GOT3 (cell line): ENCODE results near the gene SLC27A5.

Experiments
- DNase-seq: peaks from one replicate; lab custom pipeline; 2025; ENCODE audit warnings: mixed read lengths; lab: John Stamatoyannopoulos, UW

Gene SLC27A5

DNA sequence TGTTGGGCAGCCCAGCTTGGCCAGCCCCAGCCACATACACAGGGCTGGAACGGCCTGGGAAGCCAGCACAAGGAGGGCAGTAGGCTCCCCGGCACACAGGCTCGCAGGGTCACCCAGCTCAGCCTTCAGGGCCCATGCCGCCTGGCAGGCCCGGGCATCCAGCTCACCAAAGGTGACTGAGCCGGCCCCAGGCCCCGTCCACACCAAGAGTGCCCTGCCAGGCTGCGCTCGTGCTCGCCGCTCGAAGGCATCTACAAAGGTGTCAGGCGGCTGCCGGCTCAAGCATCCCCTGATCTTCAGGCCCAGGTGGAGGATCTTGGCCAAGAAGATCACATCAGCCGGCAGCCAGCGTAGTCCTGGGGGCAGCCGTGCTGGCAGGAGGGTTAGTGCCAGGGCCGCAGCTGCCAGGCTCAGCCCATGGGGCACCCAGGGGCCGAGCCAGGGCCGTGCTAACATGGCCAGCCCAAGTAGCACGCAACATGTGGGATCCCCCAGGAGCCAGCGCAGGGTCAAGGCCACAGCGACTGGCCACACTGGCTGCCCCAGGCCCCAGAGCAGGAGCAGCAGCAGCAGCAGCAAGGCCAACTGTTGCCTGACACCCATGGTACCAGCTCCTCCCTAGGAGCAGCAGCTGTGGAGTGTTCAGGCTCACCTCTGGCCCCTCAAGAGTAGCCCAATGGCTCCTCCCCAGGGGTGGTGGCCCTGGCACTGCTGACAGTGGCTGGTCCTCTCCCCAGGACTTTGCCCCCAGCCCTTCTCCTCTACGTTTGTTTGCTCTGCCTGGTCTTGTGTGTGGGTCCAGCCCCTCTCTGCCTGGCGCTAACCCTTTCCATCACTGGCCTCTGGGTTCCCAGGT lies at the start of gene SLC27A5:
SLC27A5 (minus strand) TSS at position 640 of the 856 bp plus-strand sequence; CDS start at position 603, 37 bp downstream.
- DNase-seq: no peak

DNA sequence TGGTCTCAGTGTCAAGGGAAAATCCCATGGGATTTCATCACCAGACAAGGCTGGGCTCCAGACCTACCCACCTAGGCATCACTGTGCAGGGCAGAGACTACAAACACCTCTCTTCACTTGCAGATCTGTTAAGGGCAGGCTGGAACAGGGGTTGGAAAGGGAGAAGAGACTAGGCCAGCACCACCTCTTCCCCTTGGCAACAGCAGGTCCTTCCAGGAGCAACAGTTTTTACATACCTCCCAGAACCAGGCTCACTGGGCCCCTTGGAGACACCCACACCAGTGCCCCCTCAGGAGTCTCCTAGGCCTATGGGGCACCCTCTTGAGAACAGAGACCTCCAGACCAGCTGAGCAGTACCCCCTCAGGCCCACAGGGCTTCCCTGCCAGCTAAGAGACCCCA lies 49.1 kb upstream of the SLC27A5 start:
- no peak for DNase-seq

- DNase-seq: no peak
Observed at GRCh38 chr19:58560007-58560887, 48.5 kb upstream of the SLC27A5 start.

GRCh38 chr19:58559275-58560006 lies 47.6 kb upstream of the SLC27A5 start:
- no peak for DNase-seq

DNA sequence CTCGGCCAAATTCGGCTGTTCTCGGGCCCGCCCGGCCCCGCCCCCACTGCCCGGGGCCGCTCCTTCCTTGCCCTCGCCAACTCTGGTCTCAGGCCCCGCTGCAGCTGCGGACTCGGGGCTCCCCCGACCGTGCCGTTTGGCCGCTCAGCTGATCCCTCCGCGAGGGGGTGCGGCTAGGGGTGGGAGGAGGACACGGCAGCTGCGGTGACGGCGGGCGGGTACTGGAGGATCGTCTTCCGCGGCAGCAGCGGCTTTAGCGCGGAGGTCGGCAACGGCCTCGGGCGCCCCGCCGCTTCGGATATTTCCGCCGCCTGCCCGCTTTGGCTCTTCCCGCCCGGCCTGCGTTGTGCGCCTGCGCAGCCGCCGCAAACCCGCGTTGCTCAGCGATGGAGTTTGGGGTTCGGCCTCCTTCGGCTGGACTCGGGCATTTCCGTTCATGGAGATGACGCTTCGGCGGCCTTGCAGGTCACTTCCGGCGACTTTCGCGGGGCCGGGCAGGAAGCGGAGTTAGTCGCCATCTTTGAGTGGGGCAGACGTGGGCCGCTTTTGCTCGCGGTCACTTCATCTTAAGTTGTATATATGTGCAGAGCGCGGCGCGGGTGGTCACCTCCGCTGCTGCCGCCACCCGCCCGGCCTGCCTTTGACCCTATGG lies 47.0 kb upstream of the SLC27A5 start:
- no peak for DNase-seq

GRCh38 chr19:58558066-58558622 lies 46.4 kb upstream of the SLC27A5 start, which contains the start of gene UBE2M:
Gene UBE2M (minus strand): TSS chr19:58558611. CDS start chr19:58558381, 230 bp downstream.
- no peak for DNase-seq

DNA sequence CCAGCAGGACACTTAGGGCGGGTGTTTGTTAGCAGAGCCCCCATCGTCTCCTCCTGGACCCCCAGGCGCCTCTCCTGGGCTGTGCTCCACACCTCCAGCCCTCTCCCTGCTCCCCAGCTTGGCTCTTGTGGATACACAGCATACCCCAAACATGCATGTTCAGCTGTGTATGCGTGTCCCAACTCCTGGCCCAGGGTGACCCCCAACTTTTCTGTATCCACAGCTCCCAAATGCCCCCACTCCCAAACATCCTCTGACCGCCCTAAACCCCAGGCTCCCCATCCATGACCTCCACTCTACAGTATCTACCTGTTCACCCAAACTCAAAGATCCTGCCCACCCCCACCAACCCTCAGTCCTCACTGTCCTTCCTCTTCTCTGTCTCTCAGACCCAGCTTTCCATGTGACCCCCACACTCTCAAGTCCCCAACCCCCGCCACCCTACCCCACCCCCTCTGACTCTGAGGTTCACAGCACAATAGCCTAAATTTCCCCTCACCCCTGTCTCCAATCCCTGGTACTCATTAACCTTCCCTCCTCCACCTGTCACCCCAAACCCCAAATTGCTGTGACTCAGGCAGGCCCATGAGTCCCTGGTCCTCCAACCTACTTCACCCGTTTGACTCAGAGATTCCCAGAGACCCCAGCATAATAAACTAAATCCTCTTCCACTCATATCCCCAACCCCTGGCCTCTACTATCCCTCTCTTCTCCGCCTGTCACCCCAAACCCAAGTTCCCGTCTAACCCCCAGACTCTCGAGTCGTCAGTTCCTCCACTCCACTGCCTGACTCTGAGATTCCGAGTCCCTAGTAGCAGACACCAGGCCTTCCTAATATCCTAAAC lies 45.7 kb upstream of the SLC27A5 start:
- no peak for DNase-seq

GRCh38 chr19:58556622-58557220 lies 44.9 kb upstream of the SLC27A5 start:
- DNase-seq: no peak

DNA sequence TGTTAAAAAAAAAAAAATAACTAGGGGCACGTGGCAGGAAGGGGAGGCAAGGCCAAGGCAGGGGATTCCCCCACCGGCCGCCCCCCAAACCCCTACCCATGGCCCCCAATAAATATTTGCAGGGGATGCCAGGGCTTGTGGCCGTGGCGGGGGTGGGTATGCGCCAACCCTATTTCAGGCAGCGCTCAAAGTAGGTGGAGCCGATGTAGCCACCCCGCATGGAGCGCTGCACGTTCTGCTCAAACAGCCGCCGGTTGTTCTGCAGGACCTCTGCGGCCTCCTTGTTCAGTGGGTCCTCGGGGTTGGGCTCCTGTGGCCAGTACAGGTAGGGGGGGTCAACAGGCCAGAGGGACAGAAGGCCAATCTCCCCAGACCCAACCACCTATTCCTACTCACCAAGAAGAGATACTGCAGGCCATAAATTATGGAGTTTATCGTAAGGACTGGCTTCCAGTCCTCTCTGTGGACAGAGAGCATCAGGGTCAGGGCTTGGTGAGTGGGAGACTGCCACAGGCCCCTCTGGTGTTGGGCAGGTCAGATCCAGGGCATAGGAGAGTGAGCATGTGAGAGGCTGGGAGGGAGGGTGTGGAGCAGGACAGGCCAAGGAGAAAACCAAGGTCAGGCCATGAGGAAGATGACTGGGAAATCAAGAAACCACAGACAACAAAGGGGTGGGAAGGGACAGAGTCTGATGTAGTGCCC lies 44.3 kb upstream of the SLC27A5 start:
- no peak for DNase-seq

- no peak for DNase-seq
Observed at GRCh38 chr19:58555369-58555885, 43.6 kb upstream of the SLC27A5 start.

DNA sequence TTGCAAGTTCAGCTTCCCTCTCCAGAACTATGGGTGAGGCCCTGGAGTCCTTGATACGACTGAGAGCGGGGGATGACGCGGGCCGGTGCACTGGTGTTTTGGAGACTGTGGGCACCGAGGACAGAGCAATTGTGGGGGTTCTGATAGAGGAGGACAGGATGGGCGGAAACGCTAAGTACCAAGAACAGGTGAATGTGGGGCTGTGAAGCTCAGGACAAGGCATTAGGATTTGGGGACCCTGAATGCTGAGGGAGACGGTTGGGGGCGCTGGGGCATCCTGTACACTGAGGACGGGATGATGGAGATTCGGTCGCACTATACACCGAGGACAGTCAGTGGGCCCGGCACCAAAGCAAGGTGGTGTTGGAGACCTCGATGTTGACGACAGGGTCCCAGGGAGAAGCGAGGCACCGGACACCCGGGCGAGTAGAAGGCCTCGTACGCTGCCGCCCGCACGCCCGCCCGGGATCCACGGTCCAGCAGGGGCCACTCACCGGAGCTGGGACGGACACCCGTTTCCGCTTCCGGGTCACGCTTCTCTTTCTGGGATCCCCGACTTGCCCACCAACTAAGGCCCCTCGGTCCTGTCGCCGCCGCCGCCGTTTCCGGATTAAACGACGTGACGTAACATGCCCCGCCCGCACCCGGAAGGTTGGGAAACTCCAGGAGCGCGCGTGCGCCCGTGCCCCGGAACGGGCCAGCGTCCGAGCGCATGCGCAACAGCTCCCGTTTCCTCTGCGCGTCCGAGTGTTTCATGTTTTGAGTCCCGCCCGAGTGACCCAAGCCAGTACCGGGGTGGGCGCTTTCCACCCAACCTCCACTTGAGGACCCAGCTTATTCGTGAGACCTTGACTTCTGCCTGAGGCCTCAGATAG lies 42.9 kb upstream of the SLC27A5 start, which contains the start of gene CHMP2A:
CHMP2A (minus strand) TSS at position 612 of the 875 bp plus-strand sequence. CDS start 893 bp downstream, outside the sequence.
- DNase-seq: no peak

DNA sequence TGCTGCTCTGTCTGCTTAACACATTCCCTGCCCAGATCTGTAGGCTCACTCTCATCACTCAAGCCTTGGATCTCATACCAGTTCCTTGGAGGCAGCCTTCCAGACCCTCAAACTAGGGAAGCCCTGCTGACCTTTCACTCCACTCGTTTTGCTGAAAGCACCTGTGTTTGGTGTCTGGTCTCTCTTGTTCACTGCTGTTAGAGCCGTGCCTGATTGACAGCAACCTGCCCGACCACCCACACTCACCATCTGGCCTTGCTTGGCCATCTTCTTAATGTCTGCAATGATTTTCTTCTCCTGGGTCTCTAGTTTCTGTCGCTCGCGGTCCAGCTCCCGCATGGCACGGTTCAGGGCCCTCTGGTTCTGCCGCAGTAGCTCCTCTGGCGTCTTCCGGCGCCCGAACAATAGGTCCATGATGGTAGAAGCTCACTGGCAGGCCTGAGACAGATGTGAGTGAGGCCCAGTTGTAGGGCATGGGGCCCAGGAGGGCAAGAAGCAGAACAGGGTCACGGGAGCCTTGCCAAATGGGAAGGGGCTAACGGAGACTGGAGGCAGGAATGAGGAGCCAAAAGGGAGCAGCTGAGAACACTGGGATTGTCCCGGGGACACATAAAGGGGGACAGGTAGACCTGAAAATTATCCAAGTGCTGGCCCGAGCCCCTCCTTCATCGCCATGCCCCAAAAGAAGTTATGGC lies 42.2 kb upstream of the SLC27A5 start:
- no peak for DNase-seq

- no peak for DNase-seq
Observed at GRCh38 chr19:58552655-58553054, 40.9 kb upstream of the SLC27A5 start.

DNA sequence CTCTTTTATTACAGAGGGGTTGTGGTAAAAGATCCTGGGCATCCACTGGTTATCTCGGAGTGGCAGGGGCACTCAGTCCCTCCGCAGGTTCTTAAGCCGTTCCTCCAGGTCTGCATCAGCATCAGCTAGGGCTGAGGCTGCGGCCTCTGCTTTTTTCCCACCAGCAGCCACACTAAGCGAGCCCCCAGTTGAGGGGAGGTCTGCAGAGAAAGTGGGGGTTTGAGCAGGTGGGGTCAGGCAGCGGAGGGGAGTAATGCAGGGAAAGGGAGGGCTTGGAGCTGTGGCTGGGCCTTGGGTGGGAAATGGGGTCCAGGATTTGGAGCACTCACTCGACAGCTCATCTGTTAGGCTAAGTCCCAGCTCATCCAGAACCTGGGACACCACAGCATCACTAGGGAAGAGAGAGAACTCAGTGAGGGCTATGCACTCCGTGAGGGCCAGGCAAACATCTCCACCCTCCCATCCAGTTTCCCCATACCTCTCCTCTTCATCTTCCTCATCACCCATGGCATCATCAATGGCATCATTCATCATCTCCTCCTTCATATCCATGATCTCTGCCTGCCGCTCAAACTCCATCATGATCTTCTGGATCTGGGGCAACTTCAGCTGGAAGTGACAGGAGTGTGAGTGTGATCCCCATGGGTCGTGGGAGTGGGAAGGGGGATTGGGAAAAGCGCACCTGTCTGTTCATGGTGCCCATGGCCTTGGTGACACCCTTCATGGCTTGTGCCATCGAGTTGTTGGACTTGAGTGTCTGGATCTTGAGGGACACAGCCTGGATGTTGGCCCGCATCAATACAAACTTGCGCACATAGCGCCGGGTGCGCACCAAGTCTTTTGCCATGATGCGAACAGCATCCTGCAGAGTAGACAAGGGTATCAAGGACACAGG lies 40.0 kb upstream of the SLC27A5 start:
- no peak for DNase-seq

GRCh38 chr19:58551123-58551497 lies 39.3 kb upstream of the SLC27A5 start:
- no peak for DNase-seq
